Neural progenitor cell (in vitro differentiated cells): ENCODE results near the gene ABHD6.

ENCODE experiments used
- EZH2 ChIP-seq: fragments of 200-600 bp; sonication (generic); IDR thresholded peaks from 2 replicates; pipeline ENCODE4 v1.6.1; 2017; ENCODE audit warnings: antibody characterized with exemption, mild to moderate bottlenecking, moderate library complexity
- TF ChIP-seq, protein P1 (sequence below): fragments of 200-600 bp; sonication (generic); IDR thresholded peaks from 2 replicates; pipeline ENCODE4 v1.5.1; 2017; ENCODE audit warnings: antibody characterized with exemption, mild to moderate bottlenecking

DNA sequence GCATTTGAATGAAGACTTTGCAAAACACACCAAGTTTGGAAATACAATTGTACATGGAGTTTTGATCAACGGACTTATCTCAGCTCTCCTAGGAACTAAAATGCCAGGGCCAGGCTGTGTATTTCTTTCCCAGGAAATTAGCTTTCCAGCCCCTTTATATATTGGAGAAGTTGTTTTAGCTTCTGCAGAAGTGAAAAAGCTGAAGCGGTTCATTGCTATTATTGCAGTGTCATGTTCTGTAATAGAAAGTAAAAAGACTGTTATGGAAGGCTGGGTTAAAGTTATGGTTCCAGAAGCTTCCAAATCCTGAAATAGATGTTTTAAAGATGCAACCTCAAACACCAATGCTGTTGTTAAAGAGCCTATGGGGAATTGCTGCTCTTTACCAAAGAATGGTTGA is 80.2 kb downstream of the ABHD6 start:
- TF ChIP-seq, protein P1, sequence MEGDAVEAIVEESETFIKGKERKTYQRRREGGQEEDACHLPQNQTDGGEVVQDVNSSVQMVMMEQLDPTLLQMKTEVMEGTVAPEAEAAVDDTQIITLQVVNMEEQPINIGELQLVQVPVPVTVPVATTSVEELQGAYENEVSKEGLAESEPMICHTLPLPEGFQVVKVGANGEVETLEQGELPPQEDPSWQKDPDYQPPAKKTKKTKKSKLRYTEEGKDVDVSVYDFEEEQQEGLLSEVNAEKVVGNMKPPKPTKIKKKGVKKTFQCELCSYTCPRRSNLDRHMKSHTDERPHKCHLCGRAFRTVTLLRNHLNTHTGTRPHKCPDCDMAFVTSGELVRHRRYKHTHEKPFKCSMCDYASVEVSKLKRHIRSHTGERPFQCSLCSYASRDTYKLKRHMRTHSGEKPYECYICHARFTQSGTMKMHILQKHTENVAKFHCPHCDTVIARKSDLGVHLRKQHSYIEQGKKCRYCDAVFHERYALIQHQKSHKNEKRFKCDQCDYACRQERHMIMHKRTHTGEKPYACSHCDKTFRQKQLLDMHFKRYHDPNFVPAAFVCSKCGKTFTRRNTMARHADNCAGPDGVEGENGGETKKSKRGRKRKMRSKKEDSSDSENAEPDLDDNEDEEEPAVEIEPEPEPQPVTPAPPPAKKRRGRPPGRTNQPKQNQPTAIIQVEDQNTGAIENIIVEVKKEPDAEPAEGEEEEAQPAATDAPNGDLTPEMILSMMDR, result no peak
- no peak for TF ChIP-seq EZH2
